Epithelial cell of prostate (primary cell): Measurements from ENCODE around the gene ROPN1L.
A peak's percentile ranks its signal among the peaks of the same experiment; 100 is the strongest.

Experiments used
- DNase-seq: peaks from one replicate; pipeline ENCODE4 v3.0.0-alpha.2; 2011; ENCODE audit warnings: low read depth, low spot score
- H3K27ac ChIP-seq: fragments of 450-650 bp; 2 replicates; pipeline ENCODE4 v1.5.1; 2017; ENCODE audit warnings: mild to moderate bottlenecking

ROPN1L gene

GRCh38 chr5:10427201-10427600 lies 14.5 kb upstream of the ROPN1L start:
- no peak for DNase-seq
- no peak overlapping the region for H3K27ac ChIP-seq

- no peak for DNase-seq
- H3K27ac ChIP-seq = no peak overlapping the region
Observed at GRCh38 chr5:10427978-10428377, 13.7 kb upstream of the ROPN1L start.

- no peak for DNase-seq
Observed at GRCh38 chr5:10431415-10431814, 10.3 kb upstream of the ROPN1L start.

GRCh38 chr5:10432059-10433008 lies 9.3 kb upstream of the ROPN1L start:
- no peak overlapping the region for H3K27ac ChIP-seq
- DNase-seq = no peak

More at GRCh38 chr5:10431415-10431814, 10.3 kb upstream of the ROPN1L start:
- H3K27ac ChIP-seq = no peak overlapping the region

- no peak overlapping the region for H3K27ac ChIP-seq
- no peak for DNase-seq
Observed at GRCh38 chr5:10434392-10434791, 7.3 kb upstream of the ROPN1L start.

- DNase-seq = no peak
- no peak overlapping the region for H3K27ac ChIP-seq
Observed at GRCh38 chr5:10438301-10438700, 3.4 kb upstream of the ROPN1L start.

- no peak for DNase-seq
- no peak overlapping the region for H3K27ac ChIP-seq
Observed at GRCh38 chr5:10439692-10440091, 2.0 kb upstream of the ROPN1L start.

GRCh38 chr5:10440367-10440990 lies 1.2 kb upstream of the ROPN1L start:
- DNase-seq = no peak
- no peak overlapping the region for H3K27ac ChIP-seq

- H3K27ac ChIP-seq = no peak overlapping the region
- DNase-seq = no peak
Observed at GRCh38 chr5:10441992-10442435, 335 bp downstream of the ROPN1L start.

GRCh38 chr5:10442576-10442975 lies 897 bp downstream of the ROPN1L start:
- H3K27ac ChIP-seq = no peak overlapping the region

GRCh38 chr5:10445352-10445751 lies 3.7 kb downstream of the ROPN1L start:
- H3K27ac ChIP-seq = no peak overlapping the region
- DNase-seq = no peak

More at GRCh38 chr5:10442576-10442975, 897 bp downstream of the ROPN1L start:
- DNase-seq = no peak

- no peak for DNase-seq
- no peak overlapping the region for H3K27ac ChIP-seq
Observed at GRCh38 chr5:10446490-10446889, 4.8 kb downstream of the ROPN1L start.

- no peak for DNase-seq
- no peak overlapping the region for H3K27ac ChIP-seq
Observed at GRCh38 chr5:10447041-10447440, 5.4 kb downstream of the ROPN1L start.

GRCh38 chr5:10448754-10449360 lies 7.2 kb downstream of the ROPN1L start:
- no peak overlapping the region for H3K27ac ChIP-seq
- DNase-seq = no peak

- no peak for DNase-seq
- H3K27ac ChIP-seq = no peak overlapping the region
Observed at GRCh38 chr5:10451137-10451824, 9.6 kb downstream of the ROPN1L start.

GRCh38 chr5:10452768-10453331 lies 11.2 kb downstream of the ROPN1L start:
- H3K27ac ChIP-seq = no peak overlapping the region
- peak; percentile 48 for DNase-seq

- DNase-seq = no peak
- no peak overlapping the region for H3K27ac ChIP-seq
Observed at GRCh38 chr5:10453545-10453944, 11.9 kb downstream of the ROPN1L start.

- no peak for DNase-seq
- no peak overlapping the region for H3K27ac ChIP-seq
Observed at GRCh38 chr5:10454591-10455276, 13.1 kb downstream of the ROPN1L start.

- DNase-seq = no peak
- H3K27ac ChIP-seq = no peak overlapping the region
Observed at GRCh38 chr5:10455277-10455670, 13.6 kb downstream of the ROPN1L start.
